GM21786 (cell line): ENCODE data around the gene KCNK13.

Source experiments
- ATAC-seq: cut with Tn5 transposase; IDR thresholded peaks from one replicate; pipeline ENCODE4 v1.9.1; 2021; ENCODE audit not compliant: unreplicated experiment

Gene KCNK13

GRCh38 chr14:90116444-90116843 is 54.6 kb downstream of the KCNK13 start:
- no peak for ATAC-seq

GRCh38 chr14:90118027-90118426 is 56.2 kb downstream of the KCNK13 start:
- no peak for ATAC-seq

- no peak for ATAC-seq
Measured at GRCh38 chr14:90126260-90126659, 64.5 kb downstream of the KCNK13 start.

GRCh38 chr14:90132821-90133570 is 71.2 kb downstream of the KCNK13 start:
- no peak for ATAC-seq

- ATAC-seq = no peak
Measured at GRCh38 chr14:90136904-90137303, 75.1 kb downstream of the KCNK13 start.

GRCh38 chr14:90137807-90138206 is 76.0 kb downstream of the KCNK13 start:
- ATAC-seq = no peak

GRCh38 chr14:90139199-90139598 is 77.4 kb downstream of the KCNK13 start:
- no peak for ATAC-seq

- no peak for ATAC-seq
Measured at GRCh38 chr14:90140298-90140955, 78.6 kb downstream of the KCNK13 start.

- no peak for ATAC-seq
Measured at GRCh38 chr14:90140956-90141316, 79.1 kb downstream of the KCNK13 start.

GRCh38 chr14:90153429-90153828 is 91.6 kb downstream of the KCNK13 start:
- ATAC-seq = no peak

GRCh38 chr14:90154110-90154509 is 92.3 kb downstream of the KCNK13 start:
- ATAC-seq = no peak

GRCh38 chr14:90159146-90159545 is 97.4 kb downstream of the KCNK13 start:
- no peak for ATAC-seq

GRCh38 chr14:90159688-90160087 is 97.9 kb downstream of the KCNK13 start:
- ATAC-seq = no peak

- ATAC-seq = no peak
Measured at GRCh38 chr14:90161129-90161528, 99.3 kb downstream of the KCNK13 start.

- ATAC-seq = no peak
Measured at GRCh38 chr14:90168425-90169105, 106.8 kb downstream of the KCNK13 start.

- no peak for ATAC-seq
Measured at GRCh38 chr14:90175631-90176030, 113.8 kb downstream of the KCNK13 start.

- no peak for ATAC-seq
Measured at GRCh38 chr14:90177539-90178189, 115.9 kb downstream of the KCNK13 start.

GRCh38 chr14:90179357-90179756 is 117.6 kb downstream of the KCNK13 start:
- ATAC-seq = no peak

- ATAC-seq = no peak
Measured at GRCh38 chr14:90179809-90180779, 118.3 kb downstream of the KCNK13 start.

- ATAC-seq = no peak
Measured at GRCh38 chr14:90184094-90184493, 122.3 kb downstream of the KCNK13 start.
